ENCODE data around the gene FMN1. TPM values are rescaled to one million over a fixed set of nuclear protein-coding genes. Genes with fewer than 3 reads are reported as not detected.

Gene FMN1
- total and polyA plus RNA-seq, 2 donors from 2014 or later = 0.71 to 44.8 TPM

GRCh38 chr15:32796856-32797255 is 397.7 kb downstream of the FMN1 start:
- DNase-seq (no peak), FAIRE-seq (no peak)
- no peak overlapping the region for H3K4me3 ChIP-seq (ENCODE audit: low read length in 3 of 3)
- intact Hi-C loops (cut with DNase I) = no loop called here
- no peak overlapping the region for H3K9ac ChIP-seq (ENCODE audit: low read length in 3 of 3)
- H3K36me3 ChIP-seq (ENCODE audit: control insufficient read depth in 2 of 3, insufficient read depth in 3 of 3, low read length in 3 of 3) = no peaks in the 10 kb centered on the region
- no peaks in the 10 kb centered on the region for H3K27me3 ChIP-seq (ENCODE audit: control insufficient read depth, insufficient read depth, low read length)
- H3K4me1 ChIP-seq (ENCODE audit: control insufficient read depth in 2 of 3, insufficient read depth in 2 of 3, low read depth in 1 of 3, low read length in 3 of 3) = no peaks in the 10 kb centered on the region
- TF ChIP-seq CTCF (IDR thresholded peaks at IDR 0.05; ENCODE audit: borderline replicate concordance, extremely low read depth, insufficient read depth) = no peak
- H3K9me3 ChIP-seq (ENCODE audit: control insufficient read depth in 2 of 3, insufficient read depth in 1 of 3, low read length in 3 of 3) = no peaks in the 10 kb centered on the region
- H3K27ac ChIP-seq (ENCODE audit: low read depth in 2 of 2, low read length in 2 of 2) = no peak overlapping the region

- no peak for TF ChIP-seq CTCF (IDR thresholded peaks at IDR 0.05; ENCODE audit: borderline replicate concordance, extremely low read depth, insufficient read depth)
- Histone ChIP-seq H3K36me3 (ENCODE audit: control insufficient read depth in 2 of 3, insufficient read depth in 3 of 3, low read length in 3 of 3) (no peaks in the 10 kb centered on the region), H3K4me1 (ENCODE audit: control insufficient read depth in 2 of 3, insufficient read depth in 2 of 3, low read depth in 1 of 3, low read length in 3 of 3) (no peaks in the 10 kb centered on the region), H3K9ac (ENCODE audit: low read length in 3 of 3) (no peak overlapping the region), H3K4me3 (ENCODE audit: low read length in 3 of 3) (no peak overlapping the region), H3K9me3 (ENCODE audit: control insufficient read depth in 2 of 3, insufficient read depth in 1 of 3, low read length in 3 of 3) (no peaks in the 10 kb centered on the region), H3K27me3 (ENCODE audit: control insufficient read depth, insufficient read depth, low read length) (no peaks in the 10 kb centered on the region), H3K27ac (ENCODE audit: low read depth in 2 of 2, low read length in 2 of 2) (no peak overlapping the region)
- intact Hi-C loops (cut with DNase I) = no loop called here
- DNase-seq (no peak), FAIRE-seq (no peak)
Observed at GRCh38 chr15:32794973-32795372, 399.5 kb downstream of the FMN1 start.

- H3K9ac ChIP-seq (ENCODE audit: low read length in 3 of 3) = no peak overlapping the region
- no peaks in the 10 kb centered on the region for H3K27me3 ChIP-seq (ENCODE audit: control insufficient read depth, insufficient read depth, low read length)
- no peak overlapping the region for H3K27ac ChIP-seq (ENCODE audit: low read depth in 2 of 2, low read length in 2 of 2)
- H3K36me3 ChIP-seq (ENCODE audit: control insufficient read depth in 2 of 3, insufficient read depth in 3 of 3, low read length in 3 of 3) = peaks cover 0 to 2% (median 0%) of the 10 kb centered on the region in 3 donors
- H3K4me1 ChIP-seq (ENCODE audit: control insufficient read depth in 2 of 3, insufficient read depth in 2 of 3, low read depth in 1 of 3, low read length in 3 of 3) = no peaks in the 10 kb centered on the region
- H3K4me3 ChIP-seq (ENCODE audit: low read length in 3 of 3) = no peak overlapping the region
- no peak for FAIRE-seq
- no peaks in the 10 kb centered on the region for H3K9me3 ChIP-seq (ENCODE audit: control insufficient read depth in 2 of 3, insufficient read depth in 1 of 3, low read length in 3 of 3)
- no peak for TF ChIP-seq CTCF (IDR thresholded peaks at IDR 0.05; ENCODE audit: borderline replicate concordance, extremely low read depth, insufficient read depth)
- no peak for DNase-seq
- intact Hi-C loops (cut with DNase I) = no loop called here
Observed at GRCh38 chr15:32792436-32792835, 402.1 kb downstream of the FMN1 start.

- Histone ChIP-seq H3K4me3 (ENCODE audit: low read length in 3 of 3) (no peak overlapping the region), H3K36me3 (ENCODE audit: control insufficient read depth in 2 of 3, insufficient read depth in 3 of 3, low read length in 3 of 3) (peaks cover 0 to 2% (median 0%) of the 10 kb centered on the region in 3 donors), H3K27ac (ENCODE audit: low read depth in 2 of 2, low read length in 2 of 2) (no peak overlapping the region), H3K4me1 (ENCODE audit: control insufficient read depth in 2 of 3, insufficient read depth in 2 of 3, low read depth in 1 of 3, low read length in 3 of 3) (no peaks in the 10 kb centered on the region), H3K9ac (ENCODE audit: low read length in 3 of 3) (no peak overlapping the region), H3K27me3 (ENCODE audit: control insufficient read depth, insufficient read depth, low read length) (no peaks in the 10 kb centered on the region), H3K9me3 (ENCODE audit: control insufficient read depth in 2 of 3, insufficient read depth in 1 of 3, low read length in 3 of 3) (no peaks in the 10 kb centered on the region)
- intact Hi-C loops (cut with DNase I) = no loop called here
- no peak for TF ChIP-seq CTCF (IDR thresholded peaks at IDR 0.05; ENCODE audit: borderline replicate concordance, extremely low read depth, insufficient read depth)
- no peak for DNase-seq
- FAIRE-seq = no peak
Observed at GRCh38 chr15:32790352-32790999, 404.0 kb downstream of the FMN1 start.
